Placental epithelial cell (primary cell): ENCODE results near the gene SHLD3. TPM values are rescaled to one million over a fixed set of nuclear protein-coding genes. Genes with fewer than 3 reads are reported as not detected.

Experiments used
- small RNA-seq: library from RNA; depleted of rRNA; stranded (forward); fragments of <200 nt; gene quantifications from one replicate; pipeline ENCODE3, GENCODE V24; 2012
- total RNA-seq: library from RNA; depleted of rRNA; stranded (reverse); fragments of >200 nt; gene quantifications from 2 replicates; pipeline ENCODE4 v1.2.3, GENCODE V29; 2012

The SHLD3 gene
- 2.0 and 6.8 TPM in 2 replicates for total RNA-seq

GRCh38 chr5:65624571-65625555 lies at the start of gene SHLD3, which contains the start of gene TRAPPC13:
Gene SHLD3 (plus strand): TSS chr5:65625027. CDS start chr5:65629588, 4,561 bp downstream.
Gene TRAPPC13 (plus strand): TSS chr5:65625027. CDS start chr5:65625061, 34 bp downstream.

DNA sequence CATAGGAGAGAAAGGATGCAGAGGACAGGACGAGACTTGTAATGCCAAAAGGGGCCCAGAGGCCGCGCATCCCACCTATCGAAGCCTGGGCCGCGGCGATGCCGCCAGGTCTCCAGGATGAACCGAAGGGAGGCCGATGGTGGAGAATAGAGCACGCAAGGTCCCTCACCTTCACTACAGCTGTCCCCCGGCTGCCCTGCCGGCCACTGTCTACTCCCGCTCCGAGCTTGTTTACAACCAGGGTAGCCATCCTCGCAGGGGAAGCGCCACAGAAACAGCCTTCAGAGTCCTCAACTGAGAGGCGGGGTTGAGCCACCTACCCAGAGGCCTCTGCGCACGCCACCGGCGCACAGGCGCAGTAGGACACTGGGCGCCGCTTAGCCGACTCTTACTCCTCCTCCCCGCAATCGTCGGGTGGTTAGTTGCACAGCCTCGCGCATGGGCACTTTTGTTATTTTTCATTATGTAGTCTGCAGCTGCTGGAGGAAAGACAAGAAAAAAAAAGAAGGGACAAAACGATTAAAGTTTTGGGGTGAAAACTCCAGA lies 729 bp upstream of the SHLD3 start, which contains the start of gene TRIM23:
TSS of gene TRIM23 (minus strand) at position 309 of the 546 bp plus-strand sequence. CDS start at position 250, 59 bp downstream.

Small RNA genes lying within 50 kb of the gene (small RNA-seq; reads per million reads assigned to genes)
- gene RNU6-540P = not detected

Other genes with a start within 250 kb of the SHLD3 start
- gene ADAMTS6, start 143.1 kb upstream of the SHLD3 start, total RNA-seq = 350 and 578 TPM in 2 replicates
- gene CENPK, start 61.9 kb upstream of the SHLD3 start, total RNA-seq = 10.6 TPM in 2 replicates
- gene PPWD1, start 61.7 kb upstream of the SHLD3 start, total RNA-seq = 29.7 and 44.4 TPM in 2 replicates
- 22.0 and 29.8 TPM in 2 replicates for gene TRIM23, start 694 bp upstream of the SHLD3 start, total RNA-seq
- gene TRAPPC13, start within 50 bp of the SHLD3 start, total RNA-seq = 11.8 and 12.6 TPM in 2 replicates
- gene SGTB, start 97.1 kb downstream of the SHLD3 start, total RNA-seq = 4.7 and 7.9 TPM in 2 replicates
- gene NLN, start 97.2 kb downstream of the SHLD3 start, total RNA-seq = 14.9 and 17.9 TPM in 2 replicates